Keratinocyte (primary cell): ENCODE results near the gene LSP1.

ENCODE experiments used
- EZH2 ChIP-seq: IDR thresholded peaks from one replicate; pipeline ENCODE4 v1.6.1; 2012; ENCODE audit warnings: inconsistent platforms, mild to moderate bottlenecking, low read length, moderate library complexity
- TF ChIP-seq, protein P1 (sequence below), 3 experiments: IDR thresholded peaks in 1 of 3; conservative IDR thresholded peaks in 1 of 3; optimal IDR thresholded peaks in 1 of 3; 2 replicates in 2 of 3; 3 replicates in 1 of 3; pipeline versions ENCODE3 to v1.5.1; 2011; ENCODE audit warnings: low read length in 3 of 3, mild to moderate bottlenecking in 3 of 3, moderate library complexity in 2 of 3, control low read depth in 1 of 3, inconsistent platforms in 1 of 3; ENCODE audit not compliant: insufficient read depth in 2 of 3; ENCODE audit errors: extremely low read depth in 1 of 3

DNA sequence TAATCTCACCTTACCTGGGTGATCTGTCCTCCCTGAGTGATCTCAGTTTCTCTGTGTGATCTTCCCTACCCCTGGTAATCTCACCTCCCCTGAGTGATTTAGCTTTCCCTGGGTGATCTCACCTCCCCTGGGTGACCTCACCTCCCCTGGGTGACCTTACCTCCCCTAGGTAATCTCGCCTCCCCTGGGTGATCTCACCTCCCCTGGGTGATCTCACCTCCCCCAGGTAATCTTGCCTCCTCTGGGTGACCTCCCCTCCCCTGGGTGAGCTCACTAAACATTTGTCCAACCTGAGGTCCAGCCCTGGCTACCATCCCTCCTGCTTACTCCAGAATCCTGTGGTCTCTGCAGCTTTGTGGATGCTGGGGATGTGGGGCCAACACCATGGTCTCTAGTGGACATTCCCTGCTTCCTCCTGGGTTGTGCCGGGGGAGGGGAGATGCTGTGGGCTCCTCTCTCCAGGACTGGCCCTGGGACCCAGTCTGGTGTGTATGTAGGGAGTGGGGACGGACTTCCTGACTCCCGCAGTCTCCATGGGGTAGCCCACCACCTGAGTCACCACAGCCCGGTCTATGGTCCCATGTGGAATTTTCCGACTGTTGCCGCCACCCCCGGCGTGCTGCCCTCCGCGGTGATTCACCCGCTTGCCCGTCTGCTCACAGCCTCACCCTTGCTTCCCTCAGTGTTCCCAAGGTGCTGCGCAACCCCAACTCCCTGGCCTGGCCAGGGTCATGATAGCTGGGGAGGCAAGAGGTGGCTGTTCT, 9.9 kb downstream of the LSP1 start:
- TF ChIP-seq, protein P1, sequence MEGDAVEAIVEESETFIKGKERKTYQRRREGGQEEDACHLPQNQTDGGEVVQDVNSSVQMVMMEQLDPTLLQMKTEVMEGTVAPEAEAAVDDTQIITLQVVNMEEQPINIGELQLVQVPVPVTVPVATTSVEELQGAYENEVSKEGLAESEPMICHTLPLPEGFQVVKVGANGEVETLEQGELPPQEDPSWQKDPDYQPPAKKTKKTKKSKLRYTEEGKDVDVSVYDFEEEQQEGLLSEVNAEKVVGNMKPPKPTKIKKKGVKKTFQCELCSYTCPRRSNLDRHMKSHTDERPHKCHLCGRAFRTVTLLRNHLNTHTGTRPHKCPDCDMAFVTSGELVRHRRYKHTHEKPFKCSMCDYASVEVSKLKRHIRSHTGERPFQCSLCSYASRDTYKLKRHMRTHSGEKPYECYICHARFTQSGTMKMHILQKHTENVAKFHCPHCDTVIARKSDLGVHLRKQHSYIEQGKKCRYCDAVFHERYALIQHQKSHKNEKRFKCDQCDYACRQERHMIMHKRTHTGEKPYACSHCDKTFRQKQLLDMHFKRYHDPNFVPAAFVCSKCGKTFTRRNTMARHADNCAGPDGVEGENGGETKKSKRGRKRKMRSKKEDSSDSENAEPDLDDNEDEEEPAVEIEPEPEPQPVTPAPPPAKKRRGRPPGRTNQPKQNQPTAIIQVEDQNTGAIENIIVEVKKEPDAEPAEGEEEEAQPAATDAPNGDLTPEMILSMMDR (optimal IDR thresholded peaks at IDR 0.05 in 1 of 3, IDR thresholded peaks at IDR 0.05 in 1 of 3, conservative IDR thresholded peaks at IDR 0.05 in 1 of 3; ENCODE audit: extremely low read depth in 1 of 3, insufficient read depth in 2 of 3, low read length in 3 of 3) = no peak
- no peak for TF ChIP-seq EZH2
